Central memory CD4-positive, alpha-beta T cell (primary cell): ENCODE measurements around the gene IGSF1.
"Not testable (repeated sequence)": the region's sequence is repeated elsewhere in the genome, so short reads cannot be mapped to it uniquely, and the experiment has no call there.

Source experiments
- DNase-seq: peaks from one replicate; pipeline ENCODE4 v3.0.0; 2022

IGSF1 gene

DNA sequence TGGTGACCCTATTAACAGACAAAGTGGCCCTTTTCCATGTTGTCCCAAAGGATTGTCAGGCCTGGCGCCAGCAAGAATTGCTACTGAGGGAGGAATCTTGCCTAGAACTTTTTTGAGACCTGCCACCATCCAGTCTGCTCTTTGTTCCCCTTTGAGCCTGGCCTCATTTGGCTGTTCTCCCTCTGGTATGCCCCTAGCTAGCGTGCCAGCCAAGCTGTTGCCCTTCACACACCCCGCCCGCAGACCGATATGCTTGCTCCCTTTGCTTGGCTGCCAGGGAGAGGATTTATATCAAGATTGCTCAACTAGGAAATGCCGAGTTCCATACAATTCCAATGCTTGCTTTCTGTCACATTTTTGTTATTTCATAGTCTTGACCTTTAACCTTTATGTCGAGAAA lies 24.4 kb downstream of the IGSF1 start:
- DNase-seq = no peak

DNA sequence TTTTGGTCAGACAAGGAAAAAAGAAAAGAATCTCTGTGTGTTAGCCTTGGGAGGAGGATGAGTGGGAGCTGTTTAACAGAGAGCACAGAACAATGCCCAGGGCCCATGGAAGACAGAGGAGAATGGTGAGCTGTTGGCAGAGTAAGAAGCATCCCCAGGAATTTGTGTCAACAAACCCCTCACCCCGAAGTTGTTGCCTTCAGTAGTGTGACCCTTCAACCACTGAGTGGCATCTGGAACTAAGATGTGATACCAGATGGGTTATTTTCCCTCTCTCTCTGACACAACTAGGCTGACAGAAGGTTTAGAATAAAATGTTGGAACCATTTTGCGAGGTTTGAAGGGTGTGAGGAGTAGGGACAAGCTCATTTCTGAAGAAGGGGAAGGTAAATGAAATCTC lies 25.1 kb downstream of the IGSF1 start:
- DNase-seq = no peak

DNA sequence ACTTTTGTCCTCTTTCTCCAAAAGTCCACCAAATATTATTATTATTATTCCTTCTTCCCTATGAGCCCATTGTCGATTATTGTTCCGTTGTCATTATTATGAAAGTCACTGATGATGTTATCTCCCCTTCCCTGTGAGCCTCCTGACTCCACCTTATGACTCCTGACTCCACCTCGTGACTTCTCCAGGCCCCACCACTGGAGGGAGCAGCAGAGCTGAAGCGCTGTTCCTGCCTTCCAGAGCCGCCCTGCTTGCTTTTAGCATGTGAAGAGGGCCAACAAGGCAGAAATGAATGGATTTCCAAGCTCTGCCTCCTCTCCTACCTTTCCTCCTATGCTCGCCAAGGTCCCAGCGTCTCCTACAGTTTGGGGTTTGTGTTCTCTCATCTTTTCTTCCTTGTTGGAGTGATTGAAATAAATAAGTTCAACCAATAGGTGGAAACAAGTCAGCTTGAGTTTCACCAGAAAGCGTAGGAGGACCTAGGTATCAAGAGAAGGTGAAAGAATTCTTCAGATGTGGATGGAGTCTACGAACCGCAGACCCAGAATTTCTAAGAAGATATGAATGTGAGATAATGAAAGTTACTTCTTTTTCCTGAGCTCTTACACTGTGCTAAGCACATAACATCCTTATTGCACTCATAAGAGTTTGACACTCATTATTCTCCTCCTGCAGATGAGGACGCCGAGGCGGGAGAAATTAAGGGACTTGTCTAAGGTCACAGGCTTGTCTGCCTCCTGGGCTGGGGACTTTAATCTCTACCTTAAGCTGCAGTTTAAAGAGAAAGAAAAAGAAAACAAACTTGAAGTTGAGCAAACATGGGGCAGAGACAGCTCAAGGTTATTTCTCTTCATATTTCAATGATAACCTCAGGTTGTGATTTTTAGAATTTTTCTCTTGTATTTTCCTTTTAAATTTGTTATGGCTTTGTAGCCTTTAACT lies 26.1 kb downstream of the IGSF1 start:
- DNase-seq = no peak

DNA sequence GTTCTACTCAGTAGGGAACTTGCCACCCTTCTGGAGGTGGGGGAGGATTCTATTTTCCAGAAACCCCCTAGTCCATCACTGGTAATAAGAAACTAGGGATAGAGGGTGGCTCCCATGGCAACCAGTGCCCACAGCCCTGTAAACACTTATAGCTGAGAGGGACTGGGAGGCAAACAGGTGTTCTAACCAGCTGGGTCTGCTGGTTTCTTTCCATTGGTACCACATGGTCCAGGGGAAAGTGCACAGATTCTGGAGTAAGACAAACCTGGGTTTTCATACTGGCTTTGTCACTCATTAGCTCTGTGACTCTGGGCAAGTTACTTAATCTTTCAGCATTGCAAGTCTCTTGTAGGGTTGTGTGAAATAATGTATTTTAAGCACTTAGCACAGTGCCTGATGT lies 26.9 kb downstream of the IGSF1 start:
- no peak for DNase-seq

DNA sequence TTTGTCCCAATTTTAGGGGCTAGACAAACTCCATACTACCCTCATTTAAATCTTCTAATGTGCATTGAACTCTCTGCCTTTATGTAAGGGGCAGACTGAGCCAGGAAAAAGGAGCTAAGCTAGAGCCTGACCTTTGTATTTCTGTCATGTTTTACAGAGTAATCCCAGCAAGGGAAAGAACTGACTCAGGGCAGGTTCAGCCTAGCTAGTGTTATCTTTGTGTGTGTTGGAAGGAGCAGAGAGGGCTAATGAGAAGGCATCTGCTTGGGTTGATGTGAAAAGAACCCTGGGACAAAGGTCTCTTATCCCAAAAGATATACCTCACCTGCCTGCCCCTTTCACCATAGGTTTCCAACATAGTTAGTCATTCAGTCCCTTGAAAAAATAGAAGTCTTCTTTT lies 31.7 kb downstream of the IGSF1 start:
- no peak for DNase-seq

DNA sequence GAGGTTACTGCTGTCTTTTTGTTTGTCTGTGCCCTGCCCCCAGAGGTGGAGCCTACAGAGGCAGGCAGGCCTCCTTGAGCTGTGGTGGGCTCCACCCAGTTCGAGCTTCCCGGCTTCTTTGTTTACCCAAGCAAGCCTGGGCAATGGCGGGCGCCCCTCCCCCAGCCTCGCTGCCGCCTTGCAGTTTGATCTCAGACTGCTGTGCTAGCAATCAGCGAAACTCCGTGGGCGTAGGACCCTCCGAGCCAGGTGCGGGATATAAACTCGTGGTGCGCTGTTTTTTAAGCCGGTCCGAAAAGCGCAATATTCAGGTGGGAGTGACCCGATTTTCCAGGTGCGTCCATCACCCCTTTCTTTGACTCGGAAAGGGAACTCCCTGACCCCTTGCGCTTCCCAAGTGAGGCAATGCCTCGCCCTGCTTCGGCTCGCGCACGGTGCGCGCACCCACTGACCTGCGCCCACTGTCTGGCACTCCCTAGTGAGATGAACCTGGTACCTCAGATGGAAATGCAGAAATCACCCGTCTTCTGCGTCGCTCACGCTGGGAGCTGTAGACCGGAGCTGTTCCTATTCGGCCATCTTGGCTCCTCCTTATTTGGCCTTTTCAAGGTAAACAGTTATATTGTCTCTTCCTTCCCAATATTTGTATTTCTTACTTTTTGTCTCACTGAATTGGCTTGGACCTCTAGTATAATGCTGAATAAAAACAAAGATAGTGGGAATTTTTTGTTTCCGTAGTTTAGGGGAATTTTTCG lies 37.9 kb downstream of the IGSF1 start:
- DNase-seq = not testable (repeated sequence)

DNA sequence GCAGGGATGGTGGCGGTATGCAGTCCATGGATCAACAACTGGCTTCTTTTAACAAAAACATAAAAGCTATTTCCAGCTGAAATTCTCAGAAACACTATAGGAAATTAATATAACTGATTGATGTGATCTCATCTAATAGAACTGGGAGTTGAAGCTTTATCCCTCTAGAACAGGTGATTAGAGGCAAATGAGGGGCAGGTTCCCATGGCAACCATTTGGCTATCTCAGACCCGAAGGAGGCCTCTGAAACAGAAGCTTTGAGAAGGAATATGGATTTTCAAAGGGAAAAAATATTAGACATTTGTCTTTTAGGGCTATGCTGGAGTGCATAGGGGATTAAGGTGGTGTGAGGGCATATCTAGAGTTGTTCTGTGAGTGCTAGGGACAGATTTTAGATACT lies 50.0 kb downstream of the IGSF1 start:
- no peak for DNase-seq

DNA sequence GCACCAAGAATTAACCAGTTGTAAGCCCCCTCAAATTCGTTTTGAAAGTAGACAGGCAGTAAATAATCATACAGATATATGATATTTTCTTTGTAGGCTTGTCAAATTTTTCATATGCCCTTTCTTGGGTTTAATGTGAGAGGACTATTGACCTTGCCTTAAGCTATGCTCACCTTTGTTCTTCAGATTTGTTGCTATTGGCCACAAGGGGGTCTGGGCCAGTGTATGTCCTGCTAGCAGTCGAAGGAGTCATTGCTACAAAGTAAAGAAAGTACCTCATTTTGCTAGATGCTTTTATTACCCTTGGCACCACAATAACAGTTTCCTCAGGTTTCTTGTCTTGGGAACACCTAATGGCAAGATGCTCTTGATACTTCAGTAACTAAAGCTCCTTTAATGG lies 51.7 kb downstream of the IGSF1 start:
- no peak for DNase-seq

DNA sequence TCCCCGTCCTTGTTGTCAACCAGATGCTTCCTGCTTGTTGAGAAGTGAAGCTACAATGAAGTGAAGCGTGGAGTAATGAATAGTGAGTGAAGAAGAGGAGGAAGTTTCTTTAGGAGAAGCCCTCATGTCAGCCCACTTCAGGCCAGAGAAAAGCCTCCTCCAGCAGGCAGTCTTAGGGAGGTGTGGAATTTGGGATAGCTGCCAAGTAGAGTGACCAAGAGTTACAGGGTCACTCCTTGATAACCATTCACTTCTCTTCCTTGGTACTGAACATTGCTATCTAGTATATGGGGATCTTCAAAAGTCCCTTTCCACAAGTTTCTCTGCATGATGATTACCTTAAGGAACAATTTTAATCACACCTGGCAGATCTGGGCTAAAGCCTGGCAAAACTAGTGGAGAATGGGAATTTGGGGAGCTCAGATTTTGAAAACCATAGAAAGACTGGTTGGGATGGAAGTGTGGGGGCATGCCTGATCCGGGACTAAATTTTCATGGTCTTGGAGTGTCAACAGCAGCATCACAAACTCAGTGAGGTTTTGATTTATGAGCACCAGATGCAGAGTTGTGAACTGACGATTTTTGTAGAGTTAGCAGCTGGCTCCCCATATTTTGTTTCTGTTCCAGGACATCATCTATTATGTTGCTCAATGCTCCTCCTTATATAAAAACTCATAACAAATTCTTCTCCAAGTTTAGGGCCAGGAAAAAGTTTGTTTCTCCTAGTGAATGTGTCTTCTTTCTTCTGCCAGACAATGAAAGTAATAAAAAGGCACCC lies 53.1 kb downstream of the IGSF1 start:
- DNase-seq = no peak

DNA sequence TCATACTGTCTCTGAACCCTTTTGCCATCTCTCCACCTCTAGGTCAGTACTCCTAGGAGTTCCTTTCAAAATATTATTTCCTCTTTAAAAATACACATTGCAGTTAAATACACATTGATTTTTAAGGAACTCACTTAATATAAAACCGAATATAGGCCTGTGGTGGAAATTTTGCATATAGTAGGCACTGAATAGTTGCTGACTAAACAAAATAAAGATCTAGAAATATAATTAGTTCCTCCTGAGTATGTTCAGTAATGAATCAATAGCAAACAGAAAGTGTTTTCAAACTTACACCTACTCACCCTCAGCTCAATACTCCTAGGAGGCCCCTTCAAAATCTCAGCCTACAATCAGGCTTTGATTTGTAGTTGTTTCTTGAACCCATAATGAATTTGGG lies 61.5 kb downstream of the IGSF1 start:
- DNase-seq = no peak

DNA sequence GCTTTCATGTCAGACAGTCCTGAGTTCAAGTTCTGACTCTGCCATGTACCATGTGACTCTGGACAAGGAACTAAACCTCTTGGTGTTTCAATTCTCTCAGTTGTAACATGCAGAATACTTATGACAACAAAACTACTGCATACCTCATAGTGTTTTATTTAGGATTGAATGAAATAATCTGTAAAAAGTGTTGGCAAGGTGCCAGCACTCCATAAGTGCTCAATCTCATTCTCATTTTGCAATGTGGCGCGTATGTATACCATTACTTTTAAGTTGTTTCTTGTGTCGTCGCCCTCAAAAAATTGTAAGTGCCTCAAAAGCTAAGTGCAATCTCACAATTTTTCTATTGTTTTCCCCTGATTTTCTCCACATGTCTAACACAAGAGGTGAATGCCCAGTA lies 62.5 kb downstream of the IGSF1 start:
- no peak for DNase-seq

DNA sequence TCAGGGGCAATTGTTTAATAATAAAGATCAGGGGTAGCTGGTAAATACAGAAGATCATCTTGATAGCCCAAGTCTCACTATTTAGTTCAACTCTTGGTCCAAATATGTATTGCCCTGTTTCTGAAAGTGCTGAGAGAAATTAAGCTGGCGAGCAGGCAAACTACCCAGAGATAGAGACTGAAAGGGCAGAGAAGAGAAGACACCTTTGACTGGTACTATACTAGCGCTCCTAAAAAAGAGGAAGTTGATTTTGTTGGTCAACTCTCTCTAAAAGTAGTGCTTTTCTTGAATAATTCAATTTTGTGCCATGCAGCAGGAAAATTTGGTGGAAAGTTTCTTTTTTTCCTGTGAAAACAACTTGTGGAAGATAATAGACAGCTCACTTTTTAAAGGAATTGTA lies 64.0 kb downstream of the IGSF1 start:
- no peak for DNase-seq
